ENCODE measurements around the gene MBTD1.

DNA sequence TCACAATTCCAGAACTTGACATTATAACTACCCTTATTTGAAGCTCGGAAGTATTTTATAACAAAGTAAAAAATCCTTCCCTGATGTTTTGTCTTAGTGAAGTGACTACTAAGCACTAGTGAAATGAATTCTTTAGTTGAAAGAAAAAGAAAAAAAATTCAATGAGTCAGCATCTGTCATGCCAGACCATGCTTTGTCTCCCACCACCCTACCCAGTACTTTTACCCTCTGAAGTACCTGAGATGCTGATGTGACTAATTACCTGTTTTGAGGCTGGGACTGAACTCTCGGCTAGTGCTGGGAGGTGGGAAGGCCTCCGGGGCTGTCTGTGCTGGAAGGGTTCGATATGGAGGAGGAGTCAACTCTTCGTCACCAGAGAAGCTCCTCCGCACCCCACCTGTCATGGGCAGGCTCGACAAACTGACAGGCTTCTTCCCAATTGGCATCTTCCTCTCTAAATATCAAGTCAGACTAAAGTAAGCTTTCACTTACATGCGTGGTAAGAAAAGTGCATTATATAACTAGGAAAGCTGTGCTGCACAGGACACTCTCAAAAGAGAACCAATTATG is 74.0 kb downstream of the MBTD1 start:
- no peak for TF ChIP-seq POLR2A (IDR thresholded peaks at IDR 0.05)
- TF ChIP-seq, protein P1, sequence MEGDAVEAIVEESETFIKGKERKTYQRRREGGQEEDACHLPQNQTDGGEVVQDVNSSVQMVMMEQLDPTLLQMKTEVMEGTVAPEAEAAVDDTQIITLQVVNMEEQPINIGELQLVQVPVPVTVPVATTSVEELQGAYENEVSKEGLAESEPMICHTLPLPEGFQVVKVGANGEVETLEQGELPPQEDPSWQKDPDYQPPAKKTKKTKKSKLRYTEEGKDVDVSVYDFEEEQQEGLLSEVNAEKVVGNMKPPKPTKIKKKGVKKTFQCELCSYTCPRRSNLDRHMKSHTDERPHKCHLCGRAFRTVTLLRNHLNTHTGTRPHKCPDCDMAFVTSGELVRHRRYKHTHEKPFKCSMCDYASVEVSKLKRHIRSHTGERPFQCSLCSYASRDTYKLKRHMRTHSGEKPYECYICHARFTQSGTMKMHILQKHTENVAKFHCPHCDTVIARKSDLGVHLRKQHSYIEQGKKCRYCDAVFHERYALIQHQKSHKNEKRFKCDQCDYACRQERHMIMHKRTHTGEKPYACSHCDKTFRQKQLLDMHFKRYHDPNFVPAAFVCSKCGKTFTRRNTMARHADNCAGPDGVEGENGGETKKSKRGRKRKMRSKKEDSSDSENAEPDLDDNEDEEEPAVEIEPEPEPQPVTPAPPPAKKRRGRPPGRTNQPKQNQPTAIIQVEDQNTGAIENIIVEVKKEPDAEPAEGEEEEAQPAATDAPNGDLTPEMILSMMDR (IDR thresholded peaks at IDR 0.05): no peak

Data from upper lobe of left lung (tissue), 4 donors.